BE2C (cell line): Measurements from ENCODE around the gene LGI4.

Experiments used
- DNase-seq: peaks from one replicate; pipeline ENCODE4 v3.0.0-alpha.2; 2020
- H3K27me3 ChIP-seq: fragments of 250-450 bp; sonication (Bioruptor Pico); 2 replicates; pipeline ENCODE4 v1.5.1; 2020; ENCODE audit warnings: mild to moderate bottlenecking
- H3K36me3 ChIP-seq: fragments of 250-450 bp; sonication (Bioruptor Pico); 2 replicates; pipeline ENCODE4 v1.5.1; 2020; ENCODE audit warnings: mild to moderate bottlenecking
- H3K4me1 ChIP-seq: fragments of 250-450 bp; sonication (Bioruptor Pico); 2 replicates; pipeline ENCODE4 v1.5.1; 2020
- H3K4me3 ChIP-seq: 2 replicates; pipeline ENCODE4 v1.5.1; 2011; ENCODE audit warnings: low read depth, low read length
- H3K9me3 ChIP-seq: fragments of 250-450 bp; sonication (Bioruptor Pico); 2 replicates; pipeline ENCODE4 v1.5.1; 2020
- TF ChIP-seq, protein P1 (sequence below): IDR thresholded peaks from 2 replicates; pipeline ENCODE4 v1.5.1; 2012; ENCODE audit warnings: mild to moderate bottlenecking, low read depth, low read length

The LGI4 gene

DNA sequence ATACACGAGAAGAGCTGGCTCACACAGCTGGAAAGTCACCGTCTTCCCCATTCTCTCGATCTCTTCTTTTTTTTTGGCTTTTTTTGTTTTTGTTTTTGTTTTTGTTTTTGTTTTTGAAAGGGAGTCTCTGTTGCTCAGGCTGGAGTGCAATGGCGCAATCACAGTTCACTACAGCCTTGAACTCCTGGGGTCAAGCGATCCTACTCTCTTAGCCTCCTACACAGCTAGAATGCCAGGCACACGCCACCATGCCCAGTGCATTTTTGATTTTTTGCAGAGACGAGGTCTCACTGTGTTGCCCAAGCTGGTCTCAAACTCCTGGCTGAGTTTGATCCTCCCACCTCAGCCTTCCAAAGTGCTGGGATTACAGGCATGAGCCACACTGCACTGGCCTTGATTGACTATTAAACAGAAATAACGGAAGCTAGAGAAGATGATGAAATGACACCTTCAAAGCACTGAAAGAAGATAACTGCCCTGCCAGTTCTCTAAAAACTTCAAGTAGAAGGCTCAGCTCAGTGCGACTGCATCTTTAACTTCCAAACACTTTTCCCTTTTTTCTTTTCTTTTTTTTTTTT is 15.2 kb downstream of the LGI4 start:
- TF ChIP-seq, protein P1, sequence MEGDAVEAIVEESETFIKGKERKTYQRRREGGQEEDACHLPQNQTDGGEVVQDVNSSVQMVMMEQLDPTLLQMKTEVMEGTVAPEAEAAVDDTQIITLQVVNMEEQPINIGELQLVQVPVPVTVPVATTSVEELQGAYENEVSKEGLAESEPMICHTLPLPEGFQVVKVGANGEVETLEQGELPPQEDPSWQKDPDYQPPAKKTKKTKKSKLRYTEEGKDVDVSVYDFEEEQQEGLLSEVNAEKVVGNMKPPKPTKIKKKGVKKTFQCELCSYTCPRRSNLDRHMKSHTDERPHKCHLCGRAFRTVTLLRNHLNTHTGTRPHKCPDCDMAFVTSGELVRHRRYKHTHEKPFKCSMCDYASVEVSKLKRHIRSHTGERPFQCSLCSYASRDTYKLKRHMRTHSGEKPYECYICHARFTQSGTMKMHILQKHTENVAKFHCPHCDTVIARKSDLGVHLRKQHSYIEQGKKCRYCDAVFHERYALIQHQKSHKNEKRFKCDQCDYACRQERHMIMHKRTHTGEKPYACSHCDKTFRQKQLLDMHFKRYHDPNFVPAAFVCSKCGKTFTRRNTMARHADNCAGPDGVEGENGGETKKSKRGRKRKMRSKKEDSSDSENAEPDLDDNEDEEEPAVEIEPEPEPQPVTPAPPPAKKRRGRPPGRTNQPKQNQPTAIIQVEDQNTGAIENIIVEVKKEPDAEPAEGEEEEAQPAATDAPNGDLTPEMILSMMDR, result no peak
- Histone ChIP-seq H3K36me3 (no peaks in the 10 kb centered on the region), H3K4me1 (0 out of 2 replicates have a peak, but pooled peaks cover 1% of the 10 kb centered on the region), H3K27me3 (no peaks in the 10 kb centered on the region), H3K9me3 (no peaks in the 10 kb centered on the region), H3K4me3 (no peak overlapping the region)
- DNase-seq, result no peak

DNA sequence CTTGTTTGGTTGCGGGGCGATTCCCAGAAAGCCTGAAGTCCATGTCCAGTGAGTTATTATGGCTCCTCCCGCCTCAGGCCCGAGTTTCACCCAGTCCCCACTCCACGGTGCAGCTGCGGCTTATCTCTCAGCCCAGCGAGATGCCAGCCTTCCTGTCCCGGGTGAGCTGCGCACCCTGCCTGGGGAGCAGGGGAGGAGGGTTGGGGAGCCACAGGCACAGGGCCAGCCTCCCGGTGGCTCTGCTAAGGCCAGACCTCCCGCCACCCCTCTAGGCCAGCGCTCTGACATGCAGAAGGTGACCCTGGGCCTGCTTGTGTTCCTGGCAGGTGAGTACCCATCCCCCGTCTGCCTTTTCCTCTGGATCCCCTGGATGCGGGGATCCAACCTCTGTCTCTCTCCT is 15.8 kb downstream of the LGI4 start:
- Histone ChIP-seq H3K36me3 (no peaks in the 10 kb centered on the region), H3K9me3 (no peaks in the 10 kb centered on the region), H3K4me1 (no peaks in the 10 kb centered on the region), H3K27me3 (no peaks in the 10 kb centered on the region), H3K4me3 (no peak overlapping the region)
- DNase-seq, result no peak
- TF ChIP-seq, protein P1, result no peak

DNA sequence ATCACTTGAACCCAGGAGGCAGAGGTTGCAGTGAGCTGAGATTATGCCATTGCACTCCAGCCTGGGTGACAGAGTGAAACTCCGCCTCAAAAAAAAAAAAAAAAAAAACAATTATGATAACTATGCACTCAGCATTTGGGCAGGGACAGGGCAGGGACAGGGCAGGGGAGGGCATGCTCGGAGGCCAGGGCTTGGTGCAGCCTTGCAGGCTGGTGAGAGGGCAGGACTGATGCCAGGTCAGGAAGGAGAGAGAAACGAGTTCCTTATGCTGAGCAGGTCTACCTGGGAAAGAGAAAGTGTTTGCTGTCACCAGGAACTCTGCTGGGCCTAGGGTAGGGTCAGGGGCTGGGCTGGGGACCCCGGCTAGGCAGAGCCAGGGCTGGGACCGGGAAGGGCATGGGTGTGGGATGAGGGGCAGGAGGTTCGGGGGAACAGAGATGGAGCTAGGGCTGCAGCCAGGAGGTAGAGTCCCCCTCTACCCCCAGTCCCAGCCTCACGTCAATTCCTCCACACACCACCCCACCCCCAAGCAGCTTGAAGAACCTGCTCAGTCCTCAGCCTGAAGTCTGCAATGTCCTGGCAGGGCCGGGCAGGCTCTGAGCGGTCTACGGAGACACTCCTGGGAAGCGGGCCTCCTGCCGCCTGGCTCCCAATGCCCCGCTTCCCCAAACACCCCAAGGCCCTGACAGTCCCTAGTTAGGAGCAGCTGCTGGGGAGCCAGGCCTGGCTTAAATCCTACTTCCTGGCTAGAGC is 16.4 kb downstream of the LGI4 start:
- no peaks in the 10 kb centered on the region for H3K36me3 ChIP-seq
- no peaks in the 10 kb centered on the region for H3K4me1 ChIP-seq
- DNase-seq, result no peak
- H3K4me3 ChIP-seq, result no peak overlapping the region
- H3K27me3 ChIP-seq, result no peaks in the 10 kb centered on the region
- no peaks in the 10 kb centered on the region for H3K9me3 ChIP-seq
- TF ChIP-seq, protein P1, result no peak

DNA sequence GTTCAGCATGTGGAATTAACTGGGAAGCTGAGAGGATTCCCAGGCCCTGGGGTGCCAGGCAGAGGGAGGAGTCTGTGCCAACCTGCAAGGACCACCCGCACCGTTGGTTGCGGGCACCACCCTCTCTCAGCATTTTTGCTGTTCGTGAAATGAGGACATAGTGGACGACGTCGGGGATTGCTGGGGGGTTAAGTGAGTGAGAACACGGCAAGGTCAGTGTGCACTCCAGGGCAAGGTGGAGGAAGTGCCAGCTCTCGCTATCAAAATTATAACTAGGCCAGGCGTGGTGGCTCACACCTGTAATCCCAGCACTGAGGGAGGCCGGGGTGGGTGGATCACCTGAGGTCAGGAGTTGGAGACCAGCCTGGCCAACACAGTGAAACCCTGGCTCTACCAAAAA is 17.1 kb downstream of the LGI4 start:
- H3K9me3 ChIP-seq, result no peaks in the 10 kb centered on the region
- DNase-seq, result no peak
- no peaks in the 10 kb centered on the region for H3K4me1 ChIP-seq
- no peak overlapping the region for H3K4me3 ChIP-seq
- TF ChIP-seq, protein P1, result no peak
- no peaks in the 10 kb centered on the region for H3K36me3 ChIP-seq
- H3K27me3 ChIP-seq, result no peaks in the 10 kb centered on the region

DNA sequence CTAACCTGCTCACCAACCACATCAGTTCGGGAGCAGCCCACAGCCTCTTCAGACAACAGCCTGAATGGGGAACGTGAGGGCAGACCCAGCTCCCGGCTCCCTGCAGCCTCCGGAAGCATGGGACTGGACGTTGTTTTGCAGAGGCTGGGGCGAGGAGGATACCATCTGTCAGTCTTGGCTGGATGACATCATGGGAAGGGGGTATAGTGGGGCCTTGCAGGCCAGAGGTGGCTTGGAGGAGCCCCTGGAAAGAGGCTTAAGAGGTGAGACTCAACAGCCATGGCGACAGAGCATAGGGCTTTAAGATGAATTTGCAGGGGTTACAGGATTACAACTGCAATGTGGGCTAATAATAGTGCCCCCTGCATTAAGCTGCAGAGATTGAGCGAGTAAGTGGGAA is 17.7 kb downstream of the LGI4 start:
- no peaks in the 10 kb centered on the region for H3K27me3 ChIP-seq
- no peaks in the 10 kb centered on the region for H3K36me3 ChIP-seq
- H3K9me3 ChIP-seq, result no peaks in the 10 kb centered on the region
- H3K4me1 ChIP-seq, result no peaks in the 10 kb centered on the region
- DNase-seq, result no peak
- TF ChIP-seq, protein P1, result no peak
- H3K4me3 ChIP-seq, result no peak overlapping the region
